Duodenal mucosa (tissue), 2 donors: Measurements from ENCODE around the gene CTBP1.

Source experiments
- H3K27ac ChIP-seq: one replicate; pipeline ENCODE4 v1.7.0; 2013; ENCODE audit warnings: low read depth, low read length
- H3K27me3 ChIP-seq, 2 donors: one replicate each; pipeline ENCODE4 v1.7.0; 2013; ENCODE audit warnings: low read length in 2 of 2, control low read depth in 1 of 2; ENCODE audit not compliant: insufficient read depth in 2 of 2, control insufficient read depth in 1 of 2
- H3K36me3 ChIP-seq, 2 donors: one replicate each; pipeline ENCODE4 v1.7.0; 2013; ENCODE audit warnings: low read length in 2 of 2, control low read depth in 1 of 2; ENCODE audit not compliant: insufficient read depth in 2 of 2, control insufficient read depth in 1 of 2
- H3K4me1 ChIP-seq, 2 donors: one replicate each; pipeline ENCODE4 v1.7.0; 2013; ENCODE audit warnings: low read length in 2 of 2, control low read depth in 1 of 2; ENCODE audit not compliant: insufficient read depth in 2 of 2, control insufficient read depth in 1 of 2
- H3K4me3 ChIP-seq, 2 donors: one replicate each; pipeline ENCODE4 v1.7.0; 2013; ENCODE audit warnings: low read length in 2 of 2, low read depth in 1 of 2
- H3K9ac ChIP-seq, 2 donors: one replicate each; pipeline ENCODE4 v1.7.0; 2013; ENCODE audit warnings: low read length in 2 of 2, low read depth in 1 of 2
- H3K9me3 ChIP-seq, 2 donors: one replicate each; pipeline ENCODE4 v1.7.0; 2013; ENCODE audit warnings: low read length in 2 of 2, control low read depth in 1 of 2; ENCODE audit not compliant: control insufficient read depth in 1 of 2

CTBP1 gene

DNA sequence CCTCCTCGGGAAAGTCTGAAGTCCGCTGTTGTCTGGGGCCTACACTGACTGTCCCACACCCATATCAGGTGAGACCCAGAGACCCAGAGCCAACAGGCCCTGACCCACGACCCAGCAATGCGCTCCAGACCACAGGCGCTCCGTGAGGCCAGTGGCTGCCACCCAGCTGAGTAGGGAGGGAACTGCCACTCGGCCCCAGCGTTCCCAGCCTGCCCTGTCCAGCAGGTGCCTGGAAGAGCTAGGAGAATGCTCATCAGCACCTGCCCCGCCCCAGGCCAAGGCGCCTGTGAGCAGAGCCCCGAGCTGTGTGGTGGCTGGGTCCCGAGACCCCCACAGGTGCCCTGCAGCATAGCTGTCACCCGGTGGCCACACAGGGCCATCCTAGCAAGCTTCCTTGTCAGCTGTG is 79.2 kb downstream of the CTBP1 start:
- H3K27ac ChIP-seq = peak overlapping the region; percentile 6
- no peak overlapping the region for H3K9ac ChIP-seq
- H3K4me1 ChIP-seq = peaks cover 8 to 41% of the 10 kb centered on the region in 2 donors
- H3K4me3 ChIP-seq = no peak overlapping the region
- H3K9me3 ChIP-seq = no peaks in the 10 kb centered on the region
- H3K27me3 ChIP-seq = peaks cover 22 to 45% of the 10 kb centered on the region in 2 donors
- H3K36me3 ChIP-seq = peaks cover 0 to 2% of the 10 kb centered on the region in 2 donors

DNA sequence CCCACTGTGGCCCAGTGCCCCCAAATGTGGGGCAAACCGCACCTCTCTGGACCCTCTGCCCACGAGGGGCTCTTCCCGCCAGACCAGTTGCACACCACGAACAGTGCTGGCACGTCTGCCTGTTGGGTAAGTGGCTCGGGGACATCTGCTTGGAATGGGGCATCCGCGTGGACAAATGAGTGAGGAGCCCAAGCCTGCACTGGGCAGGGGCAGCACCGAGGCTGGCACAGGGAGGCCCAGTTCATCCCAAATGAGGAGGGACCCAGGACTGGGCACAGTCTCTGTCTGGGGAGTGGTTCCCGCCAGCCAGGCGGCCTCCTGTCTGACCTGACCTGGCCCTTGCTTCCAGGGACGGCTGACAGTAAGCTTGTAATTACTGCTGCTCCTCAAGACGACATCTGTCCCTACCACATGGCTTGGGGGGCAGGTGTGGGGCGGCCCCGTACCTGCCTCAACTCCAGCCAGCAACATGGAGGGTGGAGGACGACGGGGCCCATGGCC is 79.7 kb downstream of the CTBP1 start:
- Histone ChIP-seq H3K4me1 (peaks cover 8 to 41% of the 10 kb centered on the region in 2 donors), H3K27me3 (peaks cover 22 to 45% of the 10 kb centered on the region in 2 donors), H3K27ac (no peak overlapping the region), H3K36me3 (peaks cover 0 to 2% of the 10 kb centered on the region in 2 donors), H3K9me3 (no peaks in the 10 kb centered on the region), H3K9ac (no peak overlapping the region), H3K4me3 (no peak overlapping the region)

DNA sequence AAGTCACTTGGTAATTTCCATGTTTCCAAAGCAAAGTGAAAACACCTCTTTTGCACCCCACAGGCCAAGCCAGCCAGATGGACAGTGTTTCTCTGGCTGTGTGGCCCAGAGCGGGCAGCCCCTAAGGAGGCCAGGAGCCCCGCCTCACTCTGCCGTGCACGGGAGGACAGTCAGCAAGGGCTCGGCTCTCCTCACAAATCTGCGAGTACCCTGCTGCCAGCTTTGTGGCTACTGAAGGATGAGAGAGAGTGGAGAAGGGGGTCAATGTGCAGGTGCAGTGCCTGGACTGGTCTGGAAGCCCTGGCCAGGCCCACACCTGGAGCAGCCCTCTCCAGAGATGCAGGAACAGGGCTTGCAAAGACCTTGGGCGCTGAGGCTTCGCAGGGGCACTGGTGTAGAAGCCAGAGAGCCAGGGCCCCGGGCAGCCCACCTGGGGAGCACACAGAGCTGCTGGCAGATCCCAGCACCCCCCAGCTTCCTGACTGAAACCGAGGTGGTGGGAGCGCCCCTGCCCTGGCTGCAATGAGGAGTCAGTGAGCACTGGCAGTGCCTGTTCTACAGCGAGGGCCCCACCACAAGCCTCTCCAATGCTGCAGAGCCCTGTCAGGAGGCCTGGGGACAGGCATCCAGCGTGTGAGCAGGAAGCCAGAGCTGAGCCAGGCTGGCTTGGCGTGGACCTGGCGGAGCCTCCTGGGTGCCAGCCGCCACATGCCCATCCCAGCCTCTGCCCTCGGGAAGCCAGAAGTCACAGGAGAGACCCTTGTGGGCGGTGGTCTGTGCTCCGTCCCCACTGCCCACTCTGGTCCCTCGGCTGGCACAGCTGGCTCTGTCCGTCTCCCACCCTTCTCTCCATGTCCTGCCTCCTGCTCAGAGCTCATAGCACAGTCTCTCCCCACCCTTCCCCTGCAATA is 80.5 kb downstream of the CTBP1 start:
- Histone ChIP-seq H3K9me3 (no peaks in the 10 kb centered on the region), H3K27me3 (peaks cover 22 to 45% of the 10 kb centered on the region in 2 donors), H3K4me1 (peaks cover 11 to 41% of the 10 kb centered on the region in 2 donors), H3K9ac (peak overlapping the region in 1 of 2 donors; percentile 66), H3K27ac (no peak overlapping the region), H3K4me3 (peak overlapping the region; percentile 75 to 77), H3K36me3 (peaks cover 0 to 2% of the 10 kb centered on the region in 2 donors)

DNA sequence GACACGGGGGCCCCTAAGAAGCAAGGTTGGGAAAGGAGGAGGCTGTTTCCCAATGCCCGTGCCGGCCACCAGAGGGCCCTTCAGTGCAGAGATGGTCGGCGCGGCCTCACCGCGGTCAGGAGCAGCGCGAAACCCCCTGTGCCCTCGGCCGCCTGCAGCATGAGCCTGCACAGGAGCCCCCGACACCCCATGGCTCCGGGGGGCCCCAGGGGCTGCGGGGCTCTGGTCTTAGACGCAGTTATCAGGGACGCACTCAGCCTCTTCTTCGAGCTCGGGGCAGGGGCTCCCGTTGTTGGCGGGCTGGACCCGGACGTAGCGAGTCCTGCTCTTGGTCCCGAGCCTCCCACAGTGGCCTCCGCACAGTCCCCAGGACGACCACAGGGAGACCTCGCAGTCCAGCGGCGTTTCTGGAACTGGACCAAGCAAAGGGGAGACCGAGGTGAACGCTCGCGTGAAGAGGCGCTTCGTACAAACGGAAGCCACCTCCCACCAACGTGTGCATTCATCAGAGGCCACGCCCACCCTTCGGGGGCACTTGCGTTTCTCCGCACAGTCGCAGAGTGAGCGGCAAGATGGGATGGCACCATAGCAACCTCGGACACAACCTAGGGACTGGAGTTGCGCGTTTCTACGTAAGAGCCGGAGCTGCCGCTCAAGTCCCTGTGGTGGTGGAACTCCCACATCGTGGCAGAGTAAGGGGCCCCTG is 81.5 kb downstream of the CTBP1 start:
- H3K36me3 ChIP-seq = peaks cover 0 to 2% of the 10 kb centered on the region in 2 donors
- H3K9me3 ChIP-seq = no peaks in the 10 kb centered on the region
- H3K4me1 ChIP-seq = peaks cover 15 to 35% of the 10 kb centered on the region in 2 donors
- peak overlapping the region; percentile 75 to 77 for H3K4me3 ChIP-seq
- H3K27ac ChIP-seq = peak overlapping the region; percentile 17
- peak overlapping the region; percentile 34 to 66 for H3K9ac ChIP-seq
- peaks cover 19 to 37% of the 10 kb centered on the region in 2 donors for H3K27me3 ChIP-seq

DNA sequence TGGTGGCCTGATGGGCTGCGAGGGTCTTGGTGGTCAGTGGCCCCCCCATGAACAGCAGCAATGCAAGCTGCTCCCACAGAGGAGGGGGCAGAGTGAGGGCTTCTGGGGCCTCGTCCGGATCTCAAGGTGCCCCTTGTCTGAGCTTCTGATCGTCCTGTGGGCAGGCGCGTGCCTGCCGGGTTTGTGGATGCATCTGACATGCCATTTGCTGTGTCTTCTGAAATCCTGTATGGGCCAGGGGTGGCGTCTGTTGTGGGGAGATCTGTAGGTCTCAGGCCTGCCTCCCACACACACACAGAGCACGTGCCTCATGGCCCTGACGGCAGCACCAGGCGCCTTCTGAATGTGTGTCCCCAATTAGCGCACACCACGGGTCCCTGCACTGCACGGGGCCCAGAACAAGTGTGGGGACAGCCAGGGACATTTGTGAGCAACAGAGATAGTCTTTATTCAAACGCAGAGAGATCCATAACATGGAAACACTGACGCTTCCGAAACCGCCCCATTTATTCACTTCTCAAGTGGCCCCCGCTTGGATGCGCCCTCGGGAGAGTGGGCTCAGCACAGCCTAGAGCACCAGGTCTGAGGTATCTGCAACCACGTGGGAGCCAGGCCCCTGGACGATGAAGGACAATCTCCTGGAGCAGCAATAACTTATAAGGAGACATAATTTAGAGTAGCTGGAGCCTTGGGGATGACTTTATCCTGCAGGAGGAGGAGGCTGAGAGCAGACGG is 82.3 kb downstream of the CTBP1 start:
- peaks cover 0 to 2% of the 10 kb centered on the region in 2 donors for H3K36me3 ChIP-seq
- no peak overlapping the region for H3K27ac ChIP-seq
- peak overlapping the region in 1 of 2 donors; percentile 34 for H3K9ac ChIP-seq
- H3K9me3 ChIP-seq = no peaks in the 10 kb centered on the region
- H3K4me3 ChIP-seq = peak overlapping the region in 1 of 2 donors; percentile 75
- peaks cover 14 to 29% of the 10 kb centered on the region in 2 donors for H3K27me3 ChIP-seq
- H3K4me1 ChIP-seq = peaks cover 15 to 30% of the 10 kb centered on the region in 2 donors

DNA sequence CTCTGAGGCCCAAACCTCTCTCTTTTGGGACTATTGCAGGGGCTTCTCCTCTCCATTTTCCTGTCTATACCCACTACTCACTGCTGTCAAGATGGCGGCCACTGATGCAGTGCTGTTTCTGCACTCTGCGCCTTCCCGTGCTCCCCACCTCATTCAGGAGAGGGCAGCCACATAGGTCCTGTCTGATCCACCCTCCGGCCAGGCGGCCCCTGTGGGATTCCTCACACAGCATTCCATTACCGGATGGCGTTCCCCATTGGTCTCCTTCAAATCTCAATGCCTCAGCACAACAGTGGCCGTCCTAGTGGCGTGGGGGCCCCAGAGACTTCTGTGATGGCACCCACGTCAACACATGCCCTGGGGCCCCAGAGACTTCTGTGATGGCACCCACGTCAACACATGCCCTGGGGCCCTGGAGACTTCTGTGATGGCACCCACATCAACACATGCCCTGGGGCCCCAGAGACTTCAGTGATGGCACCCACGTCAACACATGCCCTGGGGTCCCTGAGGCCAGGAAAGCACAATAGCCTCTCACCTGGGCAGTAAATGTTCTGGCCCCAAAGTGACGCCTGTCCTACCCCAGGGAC is 83.9 kb downstream of the CTBP1 start:
- Histone ChIP-seq H3K9me3 (no peaks in the 10 kb centered on the region), H3K4me1 (peaks cover 15 to 22% of the 10 kb centered on the region in 2 donors), H3K36me3 (peaks cover 0 to 1% of the 10 kb centered on the region in 2 donors), H3K4me3 (no peak overlapping the region), H3K27me3 (peaks cover 3 to 13% of the 10 kb centered on the region in 2 donors), H3K27ac (no peak overlapping the region), H3K9ac (no peak overlapping the region)

DNA sequence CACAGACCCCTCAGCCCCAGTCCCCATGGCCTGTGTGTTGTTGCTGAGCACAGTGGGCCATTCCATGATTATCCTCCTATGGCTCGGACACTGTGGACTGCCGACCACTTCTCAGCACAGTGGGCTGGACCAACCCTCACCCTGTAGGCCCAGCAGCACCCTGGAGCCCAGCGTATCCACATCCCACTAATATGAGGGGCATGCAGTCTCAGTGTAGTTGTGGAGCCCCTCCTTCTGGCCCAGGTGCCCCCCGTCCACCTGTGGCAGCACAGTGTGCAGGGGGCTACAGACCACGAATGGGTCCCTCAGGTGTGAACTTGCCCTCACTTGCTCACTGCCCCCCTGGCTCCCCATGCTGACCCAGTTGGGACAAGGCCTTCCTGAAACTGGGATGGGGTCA is 84.5 kb downstream of the CTBP1 start:
- Histone ChIP-seq H3K27me3 (peaks cover 2 to 10% of the 10 kb centered on the region in 2 donors), H3K27ac (no peak overlapping the region), H3K36me3 (no peaks in the 10 kb centered on the region), H3K9me3 (no peaks in the 10 kb centered on the region), H3K9ac (no peak overlapping the region), H3K4me1 (peaks cover 15 to 22% of the 10 kb centered on the region in 2 donors), H3K4me3 (no peak overlapping the region)

DNA sequence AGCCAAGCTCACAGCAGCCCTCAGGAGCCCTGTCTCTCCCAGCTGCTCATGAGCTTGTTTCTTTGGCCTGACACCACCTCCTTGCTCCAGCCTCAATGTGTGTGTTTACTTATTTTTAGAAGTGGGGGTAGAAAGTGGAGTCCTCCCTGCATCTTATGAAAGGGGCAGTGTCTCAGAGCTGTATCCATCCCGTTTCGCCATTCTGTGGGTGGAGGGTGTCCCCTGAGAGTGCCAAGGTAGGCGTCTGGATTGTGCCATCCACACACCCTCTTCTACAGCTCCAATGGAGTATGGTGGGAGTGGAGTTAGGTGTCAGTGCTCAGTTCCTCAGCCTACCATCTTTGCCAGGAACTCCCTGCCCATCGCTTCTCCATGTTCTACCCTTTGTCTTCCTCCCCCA is 84.9 kb downstream of the CTBP1 start:
- Histone ChIP-seq H3K9ac (no peak overlapping the region), H3K27me3 (peaks cover 0 to 10% of the 10 kb centered on the region in 2 donors), H3K27ac (no peak overlapping the region), H3K36me3 (no peaks in the 10 kb centered on the region), H3K4me1 (peaks cover 15 to 21% of the 10 kb centered on the region in 2 donors), H3K4me3 (no peak overlapping the region), H3K9me3 (no peaks in the 10 kb centered on the region)
